H9 (cell line): Measurements from ENCODE around the gene SLC23A2. TPM values are rescaled to one million over a fixed set of nuclear protein-coding genes. Genes with fewer than 3 reads are reported as not detected.

Source experiments
- DNase-seq: peaks from one replicate; pipeline ENCODE4 v3.0.0-alpha.2; 2017
- H2AFZ ChIP-seq: one replicate; pipeline ENCODE4 v1.6.1; 2013; ENCODE audit warnings: mild to moderate bottlenecking, low read length, control low read depth, moderate library complexity
- H2AK5ac ChIP-seq: 2 replicates; pipeline ENCODE4 v1.6.1; 2013; ENCODE audit warnings: low read length, control low read depth, mixed read lengths; ENCODE audit not compliant: insufficient read length
- H2BK120ac ChIP-seq: one replicate; pipeline ENCODE4 v1.6.1; 2013; ENCODE audit warnings: low read depth, mild to moderate bottlenecking, low read length, control low read depth, inconsistent platforms; ENCODE audit not compliant: poor library complexity, severe bottlenecking
- H2BK12ac ChIP-seq: 2 replicates; pipeline ENCODE4 v1.6.1; 2013; ENCODE audit warnings: low read length, control low read depth, mixed read lengths, low read depth; ENCODE audit not compliant: insufficient read length
- H2BK15ac ChIP-seq: 2 replicates; pipeline ENCODE4 v1.6.1; 2013; ENCODE audit warnings: low read depth, low read length, control low read depth
- H2BK20ac ChIP-seq: one replicate; pipeline ENCODE4 v1.6.1; 2013; ENCODE audit warnings: low read depth, mild to moderate bottlenecking, low read length, control low read depth, inconsistent platforms; ENCODE audit not compliant: poor library complexity, severe bottlenecking
- H2BK5ac ChIP-seq: 2 replicates; pipeline ENCODE4 v1.6.1; 2013; ENCODE audit warnings: low read length, control low read depth, mixed read lengths; ENCODE audit not compliant: insufficient read length
- H3K14ac ChIP-seq: 2 replicates; pipeline ENCODE4 v1.6.1; 2013; ENCODE audit warnings: low read length, control low read depth; ENCODE audit not compliant: insufficient read depth
- H3K18ac ChIP-seq: 2 replicates; pipeline ENCODE4 v1.6.1; 2013; ENCODE audit warnings: low read depth, mild to moderate bottlenecking, mixed read lengths, low read length, control low read depth; ENCODE audit not compliant: insufficient read length
- H3K23ac ChIP-seq: 2 replicates; pipeline ENCODE4 v1.6.1; 2013; ENCODE audit warnings: low read length, control low read depth, mixed read lengths, low read depth; ENCODE audit not compliant: insufficient read length
- H3K23me2 ChIP-seq: 2 replicates; pipeline ENCODE4 v1.6.1; 2013; ENCODE audit warnings: low read depth, mild to moderate bottlenecking, mixed read lengths, low read length, control low read depth; ENCODE audit not compliant: insufficient read length, poor library complexity, severe bottlenecking
- H3K27ac ChIP-seq: 2 replicates; pipeline ENCODE4 v1.5.1; 2013; ENCODE audit warnings: low read length, control low read depth, mixed read lengths, low read depth; ENCODE audit not compliant: insufficient read length
- H3K27me3 ChIP-seq: 2 replicates; pipeline ENCODE4 v1.6.1; 2013; ENCODE audit warnings: low read length, control low read depth, inconsistent platforms; ENCODE audit not compliant: insufficient read depth
- H3K4ac ChIP-seq: 2 replicates; pipeline ENCODE4 v1.6.1; 2013; ENCODE audit warnings: low read depth, mild to moderate bottlenecking, control low read depth, inconsistent platforms, low read length, moderate library complexity
- H3K4me1 ChIP-seq: 2 replicates; pipeline ENCODE4 v1.6.1; 2013; ENCODE audit warnings: low read length, control low read depth, inconsistent platforms; ENCODE audit not compliant: insufficient read depth
- H3K4me2 ChIP-seq: 2 replicates; pipeline ENCODE4 v1.6.1; 2013; ENCODE audit warnings: low read length, control low read depth, mixed read lengths; ENCODE audit not compliant: insufficient read length, insufficient read depth
- H3K56ac ChIP-seq: 2 replicates; pipeline ENCODE4 v1.6.1; 2013; ENCODE audit warnings: low read depth, mild to moderate bottlenecking, mixed read lengths, low read length, control low read depth; ENCODE audit not compliant: insufficient read length
- H3K79me1 ChIP-seq: 2 replicates; pipeline ENCODE4 v1.6.1; 2013; ENCODE audit warnings: low read depth, mild to moderate bottlenecking, moderate library complexity, low read length, control low read depth, inconsistent platforms; ENCODE audit not compliant: insufficient read depth, poor library complexity, severe bottlenecking
- H3K79me2 ChIP-seq: 2 replicates; pipeline ENCODE4 v1.6.1; 2013; ENCODE audit warnings: low read length, control low read depth, inconsistent platforms; ENCODE audit not compliant: insufficient read depth
- H3K9ac ChIP-seq: 2 replicates; pipeline ENCODE4 v1.6.1; 2013; ENCODE audit warnings: low read length, control low read depth, mixed read lengths; ENCODE audit not compliant: insufficient read length; ENCODE audit errors: extremely low read depth
- H3K9me3 ChIP-seq: one replicate; pipeline ENCODE4 v1.6.1; 2013; ENCODE audit warnings: low read depth, low read length, inconsistent platforms; ENCODE audit not compliant: control insufficient read depth
- H3T11ph ChIP-seq: one replicate; pipeline ENCODE4 v1.6.1; 2013; ENCODE audit warnings: mild to moderate bottlenecking, low read length, control low read depth, inconsistent platforms
- H4K20me1 ChIP-seq: one replicate; pipeline ENCODE4 v1.6.1; 2013; ENCODE audit not compliant: control insufficient read depth, insufficient read length, insufficient read depth
- H4K5ac ChIP-seq: 2 replicates; pipeline ENCODE4 v1.6.1; 2013; ENCODE audit warnings: low read depth, mild to moderate bottlenecking, mixed read lengths, low read length, control low read depth; ENCODE audit not compliant: insufficient read length
- H4K8ac ChIP-seq: replicated peaks from 2 replicates; pipeline ENCODE4 v1.6.1; 2013; ENCODE audit warnings: low read length, control low read depth, mixed read lengths, low read depth; ENCODE audit not compliant: insufficient read length
- H4K91ac ChIP-seq: 2 replicates; pipeline ENCODE4 v1.6.1; 2013; ENCODE audit warnings: low read depth, mild to moderate bottlenecking, moderate library complexity, mixed read lengths, low read length, control low read depth; ENCODE audit not compliant: insufficient read length
- H3K27ac Mint-ChIP-seq, 3 experiments: 2 replicates in 2 of 3; 3 replicates in 1 of 3; pipeline ENCODE4 v1.8.0; 2020 to 2021; ENCODE audit warnings: mixed read lengths in 3 of 3, mild to moderate bottlenecking in 1 of 3, moderate library complexity in 1 of 3
- H3K27me3 Mint-ChIP-seq: 2 replicates; pipeline ENCODE4 v1.8.0; 2021; ENCODE audit warnings: low read depth, mild to moderate bottlenecking, moderate library complexity, mixed read lengths
- H3K36me3 Mint-ChIP-seq, 3 experiments: 2 replicates in 2 of 3; 3 replicates in 1 of 3; pipeline ENCODE4 v1.8.0; 2020 to 2021; ENCODE audit warnings: low read depth in 3 of 3, mixed read lengths in 3 of 3; ENCODE audit not compliant: insufficient read depth in 1 of 3
- H3K4me1 Mint-ChIP-seq, 2 experiments: 2 replicates each; pipeline ENCODE4 v1.8.0; 2020; ENCODE audit warnings: mixed read lengths in 2 of 2
- H3K4me3 Mint-ChIP-seq, 2 experiments: 2 replicates in 1 of 2; 3 replicates in 1 of 2; pipeline ENCODE4 v1.8.0; 2020 to 2021; ENCODE audit warnings: mild to moderate bottlenecking in 2 of 2, mixed read lengths in 2 of 2, moderate library complexity in 1 of 2
- H3K9me3 Mint-ChIP-seq, 2 experiments: 2 replicates in 1 of 2; 3 replicates in 1 of 2; pipeline ENCODE4 v1.8.0; 2020; ENCODE audit warnings: mild to moderate bottlenecking in 2 of 2, mixed read lengths in 2 of 2, moderate library complexity in 1 of 2
- CTCF ChIP-seq: fragments of 200-600 bp; sonication (generic); conservative IDR thresholded peaks from 3 replicates; pipeline ENCODE4 v1.8.0; 2021; ENCODE audit warnings: antibody characterized with exemption, mild to moderate bottlenecking
- WGBS: extraction: QIAGEN DNeasy Blood & Tissue Kit; methylation state at CpG from one replicate; pipeline ENCODE4 v1.1.7; 2013; ENCODE audit warnings: missing lambda C conversion rate, low lambda C conversion rate, mixed read lengths; ENCODE audit not compliant: insufficient read length; ENCODE audit errors: extremely low coverage; 5-methylcytosine and 5-hydroxymethylcytosine counted together
- total RNA-seq: library from RNA; stranded (reverse); gene quantifications from 2 replicates; pipeline ENCODE4 v1.2.1, GENCODE V29; 2021

The SLC23A2 gene
- total RNA-seq, 1 experiment from 2014 or later, result 16.5 TPM

- Histone ChIP-seq H3K4ac (no peak overlapping the region), H3K79me2 (no peaks in the 10 kb centered on the region), H4K8ac (no peak overlapping the region), H3K14ac (no peak overlapping the region), H2BK5ac (no peak overlapping the region), H3K4me1 (no peaks in the 10 kb centered on the region), H3K9ac (no peak overlapping the region), H2BK120ac (no peak overlapping the region), H2AFZ (no peak overlapping the region), H4K91ac (no peak overlapping the region), H3K9me3 (no peaks in the 10 kb centered on the region), H2BK15ac (no peak overlapping the region), H3T11ph (no peak overlapping the region), H3K79me1 (no peaks in the 10 kb centered on the region), H3K18ac (no peak overlapping the region), H4K5ac (no peak overlapping the region), H3K27me3 (no peaks in the 10 kb centered on the region), H3K27ac (no peak overlapping the region), H3K4me2 (no peak overlapping the region), H2BK20ac (no peak overlapping the region), H3K23me2 (no peaks in the 10 kb centered on the region), H3K56ac (no peak overlapping the region), H3K23ac (no peak overlapping the region), H4K20me1 (no peaks in the 10 kb centered on the region), H2BK12ac (no peak overlapping the region), H2AK5ac (no peak overlapping the region)
- H3K4me1 Mint-ChIP-seq, result no peaks in the 10 kb centered on the region
- H3K27ac Mint-ChIP-seq, result no peak overlapping the region
- H3K4me3 Mint-ChIP-seq, result no peak overlapping the region
- H3K27me3 Mint-ChIP-seq, result no peaks in the 10 kb centered on the region
- WGBS, result no CpG with 5 or more reads among the region's 3 CpGs
- DNase-seq, result no peak
- peaks cover 0 to 3% of the 10 kb centered on the region in 2 experiments; a peak in 1 of 5 replicates for H3K9me3 Mint-ChIP-seq
- TF ChIP-seq CTCF, result no peak
- H3K36me3 Mint-ChIP-seq, result peaks cover 12 to 17% (median 15%) of the 10 kb centered on the region in 3 experiments
These were observed 198.8 kb downstream of the SLC23A2 start for GRCh38 chr20:4802527-4802926.

Other genes with a start within 250 kb of the SLC23A2 start
- 4.3 and 4.8 TPM in 2 replicates for gene RASSF2, start 177.9 kb downstream of the SLC23A2 start, total RNA-seq
- 62.3 and 64.3 TPM in 2 replicates for gene TMEM230, start 111.6 kb upstream of the SLC23A2 start, total RNA-seq
- gene PCNA, start 118.4 kb upstream of the SLC23A2 start, total RNA-seq, result 274 and 284 TPM in 2 replicates
- gene CDS2, start 125.5 kb upstream of the SLC23A2 start, total RNA-seq, result 60.3 and 63.2 TPM in 2 replicates